Activated CD4-positive, alpha-beta T cell treated with anti-CD3 and anti-CD28 coated beads, Interleukin-2, amount 10 ng/mL, durations not matched to agents 7 days and 5 days (primary cell): ENCODE results near the gene METTL15. TPM values are rescaled to one million over a fixed set of nuclear protein-coding genes. Genes with fewer than 3 reads are reported as not detected.
"Not testable (repeated sequence)": the region's sequence is repeated elsewhere in the genome, so short reads cannot be mapped to it uniquely, and the experiment has no call there.

Experiments
- CTCF ChIA-PET: fragments of 350-600 bp; sonication (Branson Sonifier 250); formaldehyde crosslinking; loops from one replicate; lab custom pipeline; 2021; ENCODE audit warnings: antibody characterized with exemption; lab: Charles Lee
- POLR2A ChIA-PET: fragments of 350-600 bp; sonication (Branson Sonifier 250); formaldehyde crosslinking; loops from one replicate; lab custom pipeline; 2021; ENCODE audit warnings: antibody characterized with exemption; lab: Charles Lee
- DNase-seq: peaks from one replicate; pipeline ENCODE4 v3.0.0-alpha.2; 2020
- H3K27ac Mint-ChIP-seq: one replicate; pipeline ENCODE4 v1.8.0; 2021; ENCODE audit warnings: mild to moderate bottlenecking, moderate library complexity, mixed read lengths
- H3K27me3 Mint-ChIP-seq: one replicate; pipeline ENCODE4 v1.8.0; 2021; ENCODE audit warnings: mixed read lengths
- H3K36me3 Mint-ChIP-seq: one replicate; pipeline ENCODE4 v1.8.0; 2021; ENCODE audit warnings: low read depth, mixed read lengths
- H3K4me1 Mint-ChIP-seq: one replicate; pipeline ENCODE4 v1.8.0; 2021; ENCODE audit warnings: mixed read lengths
- H3K4me3 Mint-ChIP-seq: one replicate; pipeline ENCODE4 v1.8.0; 2021; ENCODE audit warnings: mild to moderate bottlenecking, moderate library complexity, mixed read lengths
- H3K9me3 Mint-ChIP-seq: one replicate; pipeline ENCODE4 v1.8.0; 2021; ENCODE audit warnings: mixed read lengths
- total RNA-seq, 2 experiments: library from RNA; stranded (reverse); gene quantifications; one replicate each; pipeline ENCODE4 v1.2.3, GENCODE V29; 2021

METTL15 gene
- total RNA-seq, 2 experiments from 2014 or later = 9.6 to 11.6 TPM

DNA sequence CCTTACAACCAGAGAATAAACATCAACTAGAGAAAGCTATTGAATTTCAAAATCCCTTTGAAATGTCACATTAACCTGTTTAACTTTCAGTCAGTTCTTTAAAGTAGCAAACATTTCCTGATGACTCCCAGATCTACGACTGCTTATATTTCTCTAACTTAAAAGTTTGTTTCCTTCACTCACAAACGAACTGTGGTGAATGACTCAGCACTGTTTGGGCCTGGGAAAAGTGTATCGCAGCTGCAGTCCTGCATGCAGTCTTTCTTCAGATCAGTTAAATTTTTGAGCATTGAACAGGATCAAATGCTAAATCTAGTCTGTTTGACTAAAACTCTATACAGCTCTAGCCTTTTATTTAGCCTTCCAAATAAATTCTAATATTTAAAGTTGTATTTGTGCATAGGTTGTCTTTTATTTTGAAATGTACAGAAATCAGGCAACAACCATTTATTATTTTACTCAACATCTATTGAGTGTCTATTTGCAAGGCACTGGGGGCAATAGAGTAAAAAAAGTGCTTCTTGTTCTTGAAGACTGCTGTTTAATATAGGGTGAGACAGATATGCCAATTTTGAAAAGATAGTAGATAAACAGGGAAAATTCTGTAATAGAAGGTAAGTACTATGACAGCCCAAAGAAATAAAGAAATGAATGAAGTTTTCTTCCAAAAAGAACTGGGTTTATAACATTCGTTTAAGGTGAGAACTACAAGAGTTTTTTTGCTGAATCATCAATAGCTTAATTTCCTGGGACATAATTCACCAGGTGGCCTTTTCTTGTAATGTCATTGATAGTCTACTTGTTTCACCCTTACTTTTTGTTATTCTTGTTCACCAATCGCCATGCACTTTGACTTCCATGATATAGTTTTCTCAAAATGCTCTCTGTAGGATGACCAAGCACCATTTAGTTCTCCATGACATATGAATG is 235.4 kb downstream of the METTL15 start:
- CTCF ChIA-PET = no interaction called here
- no peak for DNase-seq
- no peak overlapping the region for H3K4me3 Mint-ChIP-seq
- no peaks in the 10 kb centered on the region for H3K36me3 Mint-ChIP-seq
- H3K4me1 Mint-ChIP-seq = no peaks in the 10 kb centered on the region
- POLR2A ChIA-PET = no interaction called here
- peaks cover 12% of the 10 kb centered on the region for H3K9me3 Mint-ChIP-seq
- no peak overlapping the region for H3K27ac Mint-ChIP-seq
- no peaks in the 10 kb centered on the region for H3K27me3 Mint-ChIP-seq

DNA sequence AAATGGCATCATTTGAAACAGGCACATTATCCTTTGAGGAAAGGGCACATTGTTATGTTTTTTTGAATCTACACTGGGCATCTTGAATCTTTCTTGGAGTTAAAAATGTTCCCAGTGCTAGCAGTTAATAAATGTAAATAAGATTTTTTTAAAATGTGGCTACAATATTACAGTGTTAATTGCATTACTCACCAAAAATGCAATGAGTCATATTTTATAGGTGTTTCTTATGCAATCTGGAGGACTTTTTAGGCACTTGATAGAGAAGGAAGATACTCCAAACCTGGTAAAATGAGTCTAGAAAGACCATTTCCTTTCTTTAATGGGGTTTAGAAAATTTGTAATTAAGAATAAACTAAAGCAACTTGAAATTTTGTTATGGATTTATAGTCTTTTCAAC is 238.0 kb downstream of the METTL15 start:
- Mint-ChIP-seq H3K4me3 (no peak overlapping the region), H3K4me1 (no peaks in the 10 kb centered on the region), H3K36me3 (no peaks in the 10 kb centered on the region), H3K27ac (no peak overlapping the region), H3K9me3 (no peaks in the 10 kb centered on the region), H3K27me3 (no peaks in the 10 kb centered on the region)
- ChIA-PET POLR2A (no interaction called here), CTCF (no interaction called here)
- DNase-seq = no peak

- Mint-ChIP-seq H3K9me3 (no peaks in the 10 kb centered on the region), H3K4me1 (no peaks in the 10 kb centered on the region), H3K27ac (no peak overlapping the region), H3K27me3 (no peaks in the 10 kb centered on the region), H3K4me3 (no peak overlapping the region), H3K36me3 (no peaks in the 10 kb centered on the region)
- POLR2A ChIA-PET = no interaction called here
- no peak for DNase-seq
- CTCF ChIA-PET = no interaction called here
Measured at GRCh38 chr11:28346721-28347120, 238.5 kb downstream of the METTL15 start.

- DNase-seq = no peak
- Mint-ChIP-seq H3K36me3 (no peaks in the 10 kb centered on the region), H3K27me3 (no peaks in the 10 kb centered on the region), H3K4me1 (no peaks in the 10 kb centered on the region), H3K4me3 (no peak overlapping the region), H3K27ac (no peak overlapping the region), H3K9me3 (no peaks in the 10 kb centered on the region)
- ChIA-PET POLR2A (no interaction called here), CTCF (no interaction called here)
Measured at GRCh38 chr11:28347371-28347770, 239.2 kb downstream of the METTL15 start.

DNA sequence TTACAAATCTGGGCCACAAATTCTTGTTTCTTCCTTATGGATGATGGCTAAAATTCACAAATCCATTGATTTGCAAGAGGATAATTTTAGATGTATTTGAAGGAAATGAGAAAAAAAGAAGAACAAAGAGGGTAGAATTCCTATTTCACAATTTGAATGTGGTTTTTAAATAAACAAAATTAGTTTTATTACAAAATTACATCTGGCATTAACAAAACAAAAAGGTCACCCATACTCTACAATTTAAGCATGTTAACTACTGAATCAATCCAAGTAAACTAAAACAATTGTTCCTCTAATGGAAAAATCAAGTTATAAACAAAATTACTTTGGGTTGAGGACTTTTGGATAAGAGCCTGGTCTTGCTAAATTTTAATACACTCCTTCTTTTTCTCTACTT is 242.0 kb downstream of the METTL15 start:
- no peaks in the 10 kb centered on the region for H3K36me3 Mint-ChIP-seq
- DNase-seq = no peak
- CTCF ChIA-PET = interaction anchor here (1.1 kb wide), 1 partner anchor 12 kb away, joined by 3 read pairs; no protein-coding TSS in a partner anchor
- H3K4me1 Mint-ChIP-seq = no peaks in the 10 kb centered on the region
- no peak overlapping the region for H3K27ac Mint-ChIP-seq
- H3K4me3 Mint-ChIP-seq = no peak overlapping the region
- H3K9me3 Mint-ChIP-seq = no peaks in the 10 kb centered on the region
- no peaks in the 10 kb centered on the region for H3K27me3 Mint-ChIP-seq
- POLR2A ChIA-PET = no interaction called here

- DNase-seq = no peak
- no peaks in the 10 kb centered on the region for H3K4me1 Mint-ChIP-seq
- H3K9me3 Mint-ChIP-seq = no peaks in the 10 kb centered on the region
- no peaks in the 10 kb centered on the region for H3K36me3 Mint-ChIP-seq
- H3K27me3 Mint-ChIP-seq = no peaks in the 10 kb centered on the region
- H3K4me3 Mint-ChIP-seq = no peak overlapping the region
- POLR2A ChIA-PET = no interaction called here
- no peak overlapping the region for H3K27ac Mint-ChIP-seq
- CTCF ChIA-PET = no interaction called here
Measured at GRCh38 chr11:28353991-28354390, 245.8 kb downstream of the METTL15 start.

DNA sequence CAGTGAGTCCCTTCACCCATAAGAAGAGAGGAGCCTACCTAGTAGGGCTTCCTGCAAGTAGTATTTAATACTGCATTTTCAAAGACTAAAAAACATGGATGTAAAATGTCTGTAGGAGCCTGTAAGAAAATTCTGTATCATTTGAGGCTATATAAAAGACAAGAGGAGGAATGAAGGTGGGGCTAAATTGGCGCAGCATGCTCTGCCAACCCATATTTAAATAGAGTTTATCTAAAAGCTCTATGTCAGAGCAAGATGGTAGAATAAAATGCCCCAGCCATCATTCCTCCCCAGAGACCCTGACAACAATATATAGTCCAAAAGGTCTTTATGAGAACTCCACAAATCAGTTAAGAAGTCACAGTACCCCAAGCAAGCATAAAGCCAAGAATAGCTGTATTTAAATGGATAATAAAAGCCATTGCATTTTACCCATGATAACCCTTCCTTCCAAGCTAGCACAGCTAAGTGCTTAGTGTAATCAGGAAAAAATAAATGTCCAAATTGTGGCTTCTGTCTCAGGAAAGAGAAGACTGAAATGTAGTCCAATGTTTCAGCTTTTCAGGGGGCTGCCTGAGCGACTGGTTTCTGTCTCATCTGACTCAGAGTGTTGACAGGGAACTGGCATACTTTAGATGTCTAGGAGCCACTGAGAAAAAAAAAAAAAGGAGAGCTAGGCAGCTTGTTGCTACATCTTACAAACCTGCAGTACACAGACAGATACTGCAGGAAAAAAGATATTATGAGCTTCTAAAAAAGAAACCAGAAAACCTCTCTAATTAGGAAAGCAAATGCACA is 258.6 kb downstream of the METTL15 start:
- H3K36me3 Mint-ChIP-seq = no peaks in the 10 kb centered on the region
- H3K27me3 Mint-ChIP-seq = no peaks in the 10 kb centered on the region
- CTCF ChIA-PET = no interaction called here
- H3K4me1 Mint-ChIP-seq = no peaks in the 10 kb centered on the region
- DNase-seq = no peak
- H3K9me3 Mint-ChIP-seq = peaks cover 35% of the 10 kb centered on the region
- H3K27ac Mint-ChIP-seq = no peak overlapping the region
- H3K4me3 Mint-ChIP-seq = no peak overlapping the region
- POLR2A ChIA-PET = no interaction called here

DNA sequence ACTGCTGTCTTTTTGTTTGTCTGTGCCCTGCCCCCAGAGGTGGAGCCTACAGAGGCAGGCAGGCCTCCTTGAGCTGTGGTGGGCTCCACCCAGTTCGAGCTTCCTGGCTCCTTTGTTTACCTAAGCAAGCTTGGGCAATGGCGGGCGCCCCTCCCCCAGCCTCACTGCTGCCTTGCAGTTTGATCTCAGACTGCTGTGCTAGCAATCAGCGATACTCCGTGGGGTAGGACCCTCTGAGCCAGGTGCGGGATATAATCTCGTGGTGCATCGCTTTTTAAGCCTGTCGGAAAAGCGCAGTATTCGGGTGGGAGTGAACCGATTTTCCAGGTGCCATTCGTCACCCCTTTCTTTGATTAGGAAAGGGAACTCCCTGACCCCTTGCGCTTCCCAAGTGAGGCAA is 269.9 kb downstream of the METTL15 start:
- POLR2A ChIA-PET, H3K27me3 Mint-ChIP-seq, CTCF ChIA-PET, DNase-seq, H3K4me1 Mint-ChIP-seq, H3K9me3 Mint-ChIP-seq, H3K36me3 Mint-ChIP-seq, H3K4me3 Mint-ChIP-seq, H3K27ac Mint-ChIP-seq: not testable (repeated sequence)

Other genes starting within 250 kb of the METTL15 start
- gene KIF18A, start 232 bp upstream of the METTL15 start, total RNA-seq = 10 to 100 TPM; 31.8 to 34.5 TPM